Central memory CD8-positive, alpha-beta T cell (primary cell): ENCODE results near the gene RNF144B.

Experiments
- ATAC-seq: fragments of 150-1000 bp; cut with Tn5 transposase; replicated peaks from 2 replicates; pipeline ENCODE4 v1.10.0; 2022; ENCODE audit warnings: mild to moderate bottlenecking, moderate FRiP score, moderate number of reproducible peaks; ENCODE audit not compliant: poor library complexity, severe bottlenecking; ENCODE audit errors: extremely low read depth
- DNase-seq, 2 donors: peaks; one replicate each; pipeline ENCODE4 v3.0.0; 2021; ENCODE audit warnings: low spot score in 2 of 2
- H3K27ac Mint-ChIP-seq: one replicate; pipeline ENCODE4 v1.8.0; 2022; ENCODE audit warnings: low read depth, mild to moderate bottlenecking, moderate library complexity, mixed read lengths
- H3K27me3 Mint-ChIP-seq: one replicate; pipeline ENCODE4 v1.8.0; 2022; ENCODE audit warnings: mixed read lengths
- H3K36me3 Mint-ChIP-seq: one replicate; pipeline ENCODE4 v1.8.0; 2022; ENCODE audit warnings: mild to moderate bottlenecking, moderate library complexity, mixed read lengths; ENCODE audit not compliant: insufficient read depth
- H3K4me1 Mint-ChIP-seq: one replicate; pipeline ENCODE4 v1.8.0; 2022; ENCODE audit warnings: mixed read lengths
- H3K4me3 Mint-ChIP-seq: one replicate; pipeline ENCODE4 v1.8.0; 2022; ENCODE audit warnings: mild to moderate bottlenecking, moderate library complexity, mixed read lengths
- H3K9me3 Mint-ChIP-seq: one replicate; pipeline ENCODE4 v1.8.0; 2022; ENCODE audit warnings: mixed read lengths

RNF144B gene

GRCh38 chr6:18467741-18468502, 80.8 kb downstream of the RNF144B start:
- H3K9me3 Mint-ChIP-seq = no peaks in the 10 kb centered on the region
- no peak overlapping the region for H3K4me3 Mint-ChIP-seq
- ATAC-seq (no peak), DNase-seq (no peak)
- no peaks in the 10 kb centered on the region for H3K36me3 Mint-ChIP-seq
- no peak overlapping the region for H3K27ac Mint-ChIP-seq
- H3K4me1 Mint-ChIP-seq = no peaks in the 10 kb centered on the region
- H3K27me3 Mint-ChIP-seq = peaks cover 20% of the 10 kb centered on the region

DNA sequence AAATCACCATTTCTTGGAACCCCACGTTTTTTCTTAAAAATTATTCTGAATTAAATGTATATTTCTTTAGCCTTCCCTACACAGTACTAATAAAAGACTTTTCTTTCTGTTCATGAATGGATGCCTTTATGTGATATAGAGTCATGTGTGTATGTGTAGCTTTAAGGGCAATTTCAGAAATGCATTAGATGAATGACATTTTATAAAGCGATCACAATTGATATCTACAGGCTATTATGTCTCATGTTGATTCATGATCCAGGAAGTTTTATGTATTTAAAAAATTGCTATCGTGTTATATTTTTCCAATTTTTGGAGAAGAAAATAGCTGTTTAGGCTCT, 81.3 kb downstream of the RNF144B start:
- DNase-seq (no peak), ATAC-seq (no peak)
- H3K36me3 Mint-ChIP-seq = no peaks in the 10 kb centered on the region
- no peaks in the 10 kb centered on the region for H3K9me3 Mint-ChIP-seq
- no peak overlapping the region for H3K4me3 Mint-ChIP-seq
- no peaks in the 10 kb centered on the region for H3K4me1 Mint-ChIP-seq
- no peak overlapping the region for H3K27ac Mint-ChIP-seq
- peaks cover 20% of the 10 kb centered on the region for H3K27me3 Mint-ChIP-seq

DNA sequence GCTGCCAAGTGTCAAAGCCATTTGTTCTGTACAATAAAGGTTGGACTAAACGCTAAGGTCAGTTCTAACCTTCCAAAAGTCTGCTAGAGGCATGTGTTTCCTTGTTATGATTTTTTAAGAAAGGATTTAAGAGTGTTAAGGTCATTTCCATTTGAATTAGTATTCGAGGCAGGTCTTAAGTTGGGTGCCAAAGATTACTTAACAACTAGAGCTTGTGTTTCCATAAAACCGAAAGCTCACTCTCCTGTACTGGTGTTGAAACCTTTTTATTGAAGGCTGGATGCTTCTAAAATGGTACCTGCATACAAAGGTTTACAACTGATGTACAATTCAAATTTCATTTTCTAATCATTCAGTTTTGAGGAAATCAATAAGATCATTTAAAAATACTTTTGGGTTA, 82.4 kb downstream of the RNF144B start:
- Mint-ChIP-seq H3K36me3 (no peaks in the 10 kb centered on the region), H3K4me3 (no peak overlapping the region), H3K9me3 (no peaks in the 10 kb centered on the region), H3K4me1 (no peaks in the 10 kb centered on the region), H3K27ac (no peak overlapping the region), H3K27me3 (peaks cover 20% of the 10 kb centered on the region)
- ATAC-seq (no peak), DNase-seq (no peak)

GRCh38 chr6:18471232-18471964, 84.2 kb downstream of the RNF144B start:
- ATAC-seq = no peak
- no peaks in the 10 kb centered on the region for H3K9me3 Mint-ChIP-seq

GRCh38 chr6:18472941-18473340, 85.8 kb downstream of the RNF144B start:
- Mint-ChIP-seq H3K4me1 (no peaks in the 10 kb centered on the region), H3K4me3 (no peak overlapping the region), H3K36me3 (no peaks in the 10 kb centered on the region), H3K9me3 (no peaks in the 10 kb centered on the region), H3K27ac (no peak overlapping the region), H3K27me3 (peaks cover 30% of the 10 kb centered on the region)
- no peak for ATAC-seq
- DNase-seq = no peak

More at GRCh38 chr6:18471232-18471964, 84.2 kb downstream of the RNF144B start:
- no peaks in the 10 kb centered on the region for H3K4me1 Mint-ChIP-seq
- no peak overlapping the region for H3K4me3 Mint-ChIP-seq
- no peak overlapping the region for H3K27ac Mint-ChIP-seq
- H3K36me3 Mint-ChIP-seq = no peaks in the 10 kb centered on the region
- DNase-seq = no peak
- H3K27me3 Mint-ChIP-seq = peaks cover 26% of the 10 kb centered on the region

- H3K9me3 Mint-ChIP-seq = no peaks in the 10 kb centered on the region
- ATAC-seq (no peak), DNase-seq (no peak)
- H3K27ac Mint-ChIP-seq = no peak overlapping the region
- no peak overlapping the region for H3K4me3 Mint-ChIP-seq
- peaks cover 30% of the 10 kb centered on the region for H3K27me3 Mint-ChIP-seq
- no peaks in the 10 kb centered on the region for H3K36me3 Mint-ChIP-seq
- H3K4me1 Mint-ChIP-seq = no peaks in the 10 kb centered on the region
Observed at GRCh38 chr6:18473755-18474154, 86.6 kb downstream of the RNF144B start.

DNA sequence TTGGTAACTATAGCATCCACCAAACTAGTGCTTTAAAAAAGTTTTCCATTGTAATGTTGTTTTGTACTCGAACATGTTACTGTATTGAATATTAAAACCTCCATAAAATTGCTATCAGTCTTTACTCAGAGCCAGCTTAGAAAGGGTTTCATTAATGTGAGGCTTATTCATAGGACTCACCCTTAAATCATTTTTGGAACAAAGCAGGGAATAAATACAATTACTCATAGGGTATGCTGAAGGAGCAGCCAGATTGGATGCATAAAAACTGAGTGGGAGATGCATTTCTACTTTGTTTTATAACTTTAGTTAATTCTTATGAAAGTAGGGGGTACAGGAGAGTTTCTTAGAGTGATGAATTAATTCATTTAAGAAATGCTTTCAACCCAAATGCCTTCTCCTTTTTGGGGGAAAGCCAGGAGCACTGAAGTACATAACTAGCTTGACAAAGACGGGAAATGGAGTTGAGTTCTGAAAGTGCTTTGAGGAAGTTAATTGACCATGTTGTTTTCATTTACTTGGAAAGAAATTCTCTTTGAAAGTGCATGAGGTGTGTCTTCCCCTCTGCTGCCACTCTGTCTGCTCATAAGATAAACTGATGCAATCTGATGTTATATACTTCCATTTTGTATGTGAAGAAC, 90.3 kb downstream of the RNF144B start:
- H3K4me1 Mint-ChIP-seq = no peaks in the 10 kb centered on the region
- DNase-seq = no peak
- no peaks in the 10 kb centered on the region for H3K9me3 Mint-ChIP-seq
- peaks cover 37% of the 10 kb centered on the region for H3K27me3 Mint-ChIP-seq
- no peak for ATAC-seq
- H3K36me3 Mint-ChIP-seq = peaks cover 1% of the 10 kb centered on the region
- no peak overlapping the region for H3K4me3 Mint-ChIP-seq
- H3K27ac Mint-ChIP-seq = no peak overlapping the region

GRCh38 chr6:18478610-18479009, 91.5 kb downstream of the RNF144B start:
- Mint-ChIP-seq H3K27ac (no peak overlapping the region), H3K9me3 (no peaks in the 10 kb centered on the region), H3K4me1 (no peaks in the 10 kb centered on the region), H3K36me3 (peaks cover 1% of the 10 kb centered on the region), H3K4me3 (no peak overlapping the region), H3K27me3 (peaks cover 47% of the 10 kb centered on the region)
- ATAC-seq (no peak), DNase-seq (no peak)

- Mint-ChIP-seq H3K9me3 (no peaks in the 10 kb centered on the region), H3K4me1 (no peaks in the 10 kb centered on the region), H3K36me3 (peaks cover 1% of the 10 kb centered on the region), H3K4me3 (no peak overlapping the region), H3K27ac (no peak overlapping the region), H3K27me3 (peaks cover 62% of the 10 kb centered on the region)
- DNase-seq (no peak), ATAC-seq (no peak)
Observed at GRCh38 chr6:18481870-18482269, 94.7 kb downstream of the RNF144B start.

DNA sequence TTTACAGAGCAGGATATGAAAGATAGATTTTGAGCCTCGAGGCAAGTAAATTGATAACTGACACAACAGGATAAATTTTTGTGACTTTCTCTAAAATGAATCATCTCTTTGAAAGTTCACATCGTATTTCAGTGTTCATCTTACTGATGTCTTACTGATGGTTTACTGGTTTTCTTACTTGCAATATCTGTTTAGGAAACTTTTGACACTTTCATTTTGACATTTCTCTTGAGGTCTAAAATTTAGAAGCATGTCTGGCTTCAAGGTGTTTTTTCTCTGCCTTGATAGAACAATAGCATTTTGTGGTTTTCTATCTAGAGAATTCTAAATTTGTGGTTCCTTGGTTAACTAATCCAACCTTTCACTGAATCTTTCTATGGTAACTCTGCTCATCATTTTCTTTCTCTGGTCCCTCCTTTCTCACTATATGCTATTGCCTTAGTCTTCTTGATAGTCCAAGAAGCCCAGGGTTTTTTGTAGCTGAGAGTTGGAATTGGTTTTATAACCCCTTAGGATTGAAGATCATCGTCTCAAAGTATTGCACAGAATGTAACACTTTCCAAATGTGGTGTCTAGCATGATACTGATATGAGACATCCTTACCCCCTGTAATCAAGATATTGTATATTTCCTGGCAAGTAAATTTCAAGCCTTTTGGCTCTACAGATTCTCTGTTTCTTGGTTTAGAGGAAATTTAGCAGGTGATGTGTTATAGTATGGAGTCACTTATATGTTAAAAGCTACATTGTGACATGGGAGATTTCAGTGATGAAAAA, 98.7 kb downstream of the RNF144B start:
- Mint-ChIP-seq H3K4me1 (no peaks in the 10 kb centered on the region), H3K9me3 (no peaks in the 10 kb centered on the region), H3K4me3 (no peak overlapping the region), H3K36me3 (peaks cover 1% of the 10 kb centered on the region), H3K27ac (no peak overlapping the region), H3K27me3 (peaks cover 69% of the 10 kb centered on the region)
- ATAC-seq (no peak), DNase-seq (no peak)

DNA sequence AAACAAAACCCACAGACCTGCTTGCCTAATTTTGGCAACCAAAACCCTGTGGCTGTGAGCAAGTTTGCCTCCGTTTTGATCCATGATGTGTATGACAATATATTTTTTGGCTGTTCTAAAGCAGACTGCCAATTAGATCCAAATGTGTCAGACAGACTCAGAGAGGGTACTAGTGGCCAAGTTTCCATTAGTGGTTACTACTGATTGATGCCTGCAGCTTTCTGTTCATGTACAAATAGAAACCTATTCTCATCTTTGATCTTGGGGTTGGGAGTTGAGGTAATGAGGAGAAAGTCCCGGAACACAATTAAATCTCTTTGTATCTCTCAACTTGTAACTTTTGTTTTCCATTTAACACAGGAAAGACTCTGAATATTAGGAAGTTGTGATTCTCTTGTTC, 100.9 kb downstream of the RNF144B start:
- Mint-ChIP-seq H3K27me3 (peaks cover 58% of the 10 kb centered on the region), H3K4me1 (no peaks in the 10 kb centered on the region), H3K27ac (no peak overlapping the region), H3K4me3 (no peak overlapping the region), H3K36me3 (no peaks in the 10 kb centered on the region), H3K9me3 (no peaks in the 10 kb centered on the region)
- ATAC-seq = no peak
- DNase-seq = no peak

DNA sequence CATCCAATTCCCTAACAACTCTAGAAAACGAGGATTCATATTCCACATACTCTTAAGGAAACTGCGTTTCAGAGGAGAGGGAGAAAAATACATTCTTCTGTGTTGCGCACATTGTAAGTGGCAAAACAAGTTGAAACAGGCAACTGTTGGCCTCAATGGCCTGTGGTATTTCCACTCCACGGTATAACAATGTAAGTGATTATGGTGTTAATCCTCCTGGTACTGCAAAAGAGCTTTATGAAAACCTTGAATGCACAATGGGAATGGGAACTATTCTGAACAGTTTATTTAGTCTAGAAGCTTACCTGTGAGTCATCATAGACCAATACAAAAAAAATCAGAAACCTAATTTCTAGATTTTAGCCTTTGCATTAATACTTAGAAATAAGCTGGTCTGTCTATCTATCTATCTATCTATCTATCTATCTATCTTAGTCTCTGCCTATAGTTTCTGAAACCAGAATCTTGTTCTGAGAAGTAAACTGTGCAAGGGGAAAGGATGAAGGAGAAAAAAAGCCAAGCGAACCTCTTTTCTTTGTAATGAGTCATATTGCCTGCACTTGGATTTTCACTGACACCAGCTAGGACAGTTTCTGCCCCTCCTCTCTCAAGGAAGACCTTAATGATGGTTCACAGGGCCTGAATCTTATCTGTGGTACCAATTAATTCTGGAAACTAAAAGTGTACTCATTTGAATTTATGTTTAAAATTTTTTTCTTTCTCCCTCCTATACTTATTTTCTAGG, 101.5 kb downstream of the RNF144B start:
- Mint-ChIP-seq H3K27me3 (peaks cover 51% of the 10 kb centered on the region), H3K36me3 (no peaks in the 10 kb centered on the region), H3K27ac (no peak overlapping the region), H3K4me1 (no peaks in the 10 kb centered on the region), H3K4me3 (no peak overlapping the region), H3K9me3 (no peaks in the 10 kb centered on the region)
- ATAC-seq (no peak), DNase-seq (no peak)
